Lower leg skin (tissue), 3 donors: ENCODE data around the gene IFNAR2.

Experiments
- CTCF ChIP-seq, 3 donors: fragments of 450-650 bp; IDR thresholded peaks; one replicate each; pipeline ENCODE4 v1.5.1; 2016; ENCODE audit warnings: antibody characterized with exemption in 3 of 3, mild to moderate bottlenecking in 3 of 3, moderate library complexity in 2 of 3
- POLR2A ChIP-seq, 2 donors: fragments of 450-650 bp; IDR thresholded peaks; one replicate each; pipeline ENCODE4 v1.6.1; 2016 to 2017; ENCODE audit warnings: antibody characterized with exemption in 2 of 2, mild to moderate bottlenecking in 1 of 2, moderate library complexity in 1 of 2

- TF ChIP-seq CTCF (IDR thresholded peaks at IDR 0.05) (no peak), POLR2A (IDR thresholded peaks at IDR 0.05) (no peak)
These were observed 33.2 kb downstream of the IFNAR2 start for GRCh38 chr21:33262921-33263320.
